GM23338 (cell line): ENCODE measurements around the gene ADPGK. TPM values are rescaled to one million over a fixed set of nuclear protein-coding genes. Genes with fewer than 3 reads are reported as not detected.

Experiments used
- ATAC-seq: fragments of 200-7000 bp; cut with Tn5 transposase; 3 replicates; pipeline ENCODE4 v1.9.1; 2020
- DNase-seq: peaks from one replicate; pipeline ENCODE4 v3.0.0-alpha.2; 2015; ENCODE audit warnings: low spot score
- H2AFZ ChIP-seq: fragments of 200-600 bp; sonication (generic); 2 replicates; pipeline ENCODE4 v1.8.0; 2016; ENCODE audit warnings: antibody characterized with exemption, mild to moderate bottlenecking, moderate library complexity
- H3F3A ChIP-seq: fragments of 200-600 bp; sonication (generic); replicated peaks from 2 replicates; pipeline ENCODE4 v1.8.0; 2017; ENCODE audit warnings: antibody characterized with exemption, mixed run types, low read depth
- H3K27ac ChIP-seq: fragments of 200-600 bp; sonication (generic); 2 replicates; pipeline ENCODE4 v1.6.1; 2016; ENCODE audit warnings: low read depth
- H3K27me3 ChIP-seq: fragments of 200-600 bp; sonication (generic); 2 replicates; pipeline ENCODE4 v1.8.0; 2016; ENCODE audit warnings: mild to moderate bottlenecking, mixed run types, moderate library complexity; ENCODE audit not compliant: insufficient read depth
- H3K36me3 ChIP-seq: fragments of 200-600 bp; sonication (generic); 2 replicates; pipeline ENCODE4 v1.8.0; 2016; ENCODE audit warnings: mild to moderate bottlenecking; ENCODE audit not compliant: insufficient read depth
- H3K4me1 ChIP-seq: fragments of 200-600 bp; sonication (generic); 2 replicates; pipeline ENCODE4 v1.8.0; 2016; ENCODE audit warnings: mild to moderate bottlenecking, moderate library complexity; ENCODE audit not compliant: insufficient read depth
- H3K4me2 ChIP-seq: fragments of 200-600 bp; sonication (generic); 2 replicates; pipeline ENCODE4 v1.7.1; 2017; ENCODE audit warnings: mixed run types
- H3K4me3 ChIP-seq: fragments of 200-600 bp; sonication (generic); 2 replicates; pipeline ENCODE4 v1.6.1; 2016; ENCODE audit warnings: mixed run types
- H3K79me2 ChIP-seq: fragments of 200-600 bp; sonication (generic); replicated peaks from 2 replicates; pipeline ENCODE4 v1.8.0; 2017; ENCODE audit warnings: mild to moderate bottlenecking; ENCODE audit not compliant: insufficient read depth
- H3K9me2 ChIP-seq: fragments of 200-600 bp; sonication (generic); 2 replicates; pipeline ENCODE4 v1.8.0; 2017; ENCODE audit not compliant: insufficient read depth
- H4K20me1 ChIP-seq: fragments of 200-600 bp; sonication (generic); replicated peaks from 2 replicates; pipeline ENCODE4 v1.8.0; 2017; ENCODE audit warnings: mild to moderate bottlenecking; ENCODE audit not compliant: insufficient read depth
- H3K27ac Mint-ChIP-seq: 2 replicates; pipeline ENCODE4 v1.8.0; 2020; ENCODE audit warnings: inconsistent platforms, mild to moderate bottlenecking, moderate library complexity, mixed read lengths
- H3K27me3 Mint-ChIP-seq: 3 replicates; pipeline ENCODE4 v1.8.0; 2022; ENCODE audit warnings: low read depth, mild to moderate bottlenecking, moderate library complexity, mixed read lengths, inconsistent platforms; ENCODE audit not compliant: insufficient read depth, poor library complexity
- H3K36me3 Mint-ChIP-seq: 3 replicates; pipeline ENCODE4 v1.8.0; 2021; ENCODE audit warnings: low read depth, mild to moderate bottlenecking, inconsistent platforms, moderate library complexity, mixed read lengths
- H3K4me1 Mint-ChIP-seq: 3 replicates; pipeline ENCODE4 v1.8.0; 2020; ENCODE audit warnings: mild to moderate bottlenecking, inconsistent platforms, mixed read lengths
- H3K4me3 Mint-ChIP-seq: 3 replicates; pipeline ENCODE4 v1.8.0; 2021; ENCODE audit warnings: moderate library complexity, mild to moderate bottlenecking, inconsistent platforms, mixed read lengths
- H3K9me3 Mint-ChIP-seq: 3 replicates; pipeline ENCODE4 v1.8.0; 2020; ENCODE audit warnings: moderate library complexity, mild to moderate bottlenecking, inconsistent platforms, mixed read lengths
- CREB1 ChIP-seq: fragments of 250-450 bp; sonication (Bioruptor Pico); IDR thresholded peaks from 2 replicates; pipeline ENCODE4 v1.5.0; 2020; ENCODE audit warnings: low read depth, mild to moderate bottlenecking, moderate library complexity
- EZH2 ChIP-seq: fragments of 200-600 bp; sonication (generic); IDR thresholded peaks from one replicate; pipeline ENCODE4 v1.8.0; 2017; ENCODE audit warnings: antibody characterized with exemption, mild to moderate bottlenecking, low read depth; ENCODE audit not compliant: unreplicated experiment
- EZH2phosphoT487 ChIP-seq: fragments of 200-600 bp; sonication (generic); IDR thresholded peaks from one replicate; pipeline ENCODE4 v1.8.1; 2018; ENCODE audit warnings: antibody characterized with exemption; ENCODE audit not compliant: unreplicated experiment
- JUNB ChIP-seq: IDR thresholded peaks from one replicate; pipeline ENCODE4 v1.6.1; 2016; ENCODE audit warnings: antibody characterized with exemption; ENCODE audit not compliant: unreplicated experiment
- NANOG ChIP-seq: IDR thresholded peaks from 2 replicates; pipeline ENCODE4 v1.6.1; 2016; ENCODE audit warnings: antibody characterized with exemption, borderline replicate concordance
- POLR2AphosphoS5 ChIP-seq: IDR thresholded peaks from 2 replicates; pipeline ENCODE4 v1.6.1; 2016; ENCODE audit warnings: antibody characterized with exemption, low read depth
- STAT1 ChIP-seq: IDR thresholded peaks from one replicate; pipeline ENCODE4 v1.6.1; 2016; ENCODE audit warnings: antibody characterized with exemption; ENCODE audit not compliant: unreplicated experiment
- ZNF114 ChIP-seq: fragments of 250-450 bp; sonication (Bioruptor Pico); IDR thresholded peaks from 2 replicates; pipeline ENCODE4 v1.5.0; 2020; ENCODE audit warnings: mild to moderate bottlenecking, moderate library complexity
- ZNF331 ChIP-seq: fragments of 250-450 bp; sonication (Bioruptor Pico); IDR thresholded peaks from 2 replicates; pipeline ENCODE4 v1.5.0; 2020; ENCODE audit warnings: low read depth, mild to moderate bottlenecking, moderate library complexity
- polyA plus RNA-seq: library from polyadenylated mRNA; unstranded; fragments of >200 nt; fragmentation: Nextera tagmentation; extraction: Ambion mirVana; gene quantifications from 2 replicates; pipeline ENCODE4 v1.2.1, GENCODE V29; 2016
- total RNA-seq: library from RNA; depleted of rRNA; stranded (reverse); fragments of >200 nt; shearing (Covaris generic); gene quantifications from 2 replicates; pipeline ENCODE4 v1.2.3, GENCODE V29; 2014
- TF ChIP-seq, protein P1 (sequence below): IDR thresholded peaks from 2 replicates; pipeline ENCODE4 v1.6.1; 2016; ENCODE audit warnings: antibody characterized with exemption
- TF ChIP-seq, protein P2 (sequence below): fragments of 250-450 bp; sonication (Bioruptor Pico); IDR thresholded peaks from 2 replicates; pipeline ENCODE4 v1.5.0; 2020; ENCODE audit warnings: mild to moderate bottlenecking, moderate library complexity
- TF ChIP-seq, protein P3 (sequence below), 2 experiments: fragments of 200-600 bp in 1 of 2; sonication (generic) in 1 of 2; conservative IDR thresholded peaks; 2 replicates each; pipeline versions ENCODE4 v1.5.1 to v1.6.1; 2016 to 2017; ENCODE audit warnings: antibody characterized with exemption in 2 of 2, low read depth in 2 of 2, mild to moderate bottlenecking in 2 of 2, moderate library complexity in 1 of 2
- TF ChIP-seq, protein P4 (sequence below): IDR thresholded peaks from one replicate; pipeline ENCODE4 v1.6.1; 2018; ENCODE audit warnings: antibody characterized with exemption; ENCODE audit not compliant: unreplicated experiment

The ADPGK gene
- total and polyA plus RNA-seq, 2 experiments from 2014 or later, result 21.5 to 57.0 TPM

DNA sequence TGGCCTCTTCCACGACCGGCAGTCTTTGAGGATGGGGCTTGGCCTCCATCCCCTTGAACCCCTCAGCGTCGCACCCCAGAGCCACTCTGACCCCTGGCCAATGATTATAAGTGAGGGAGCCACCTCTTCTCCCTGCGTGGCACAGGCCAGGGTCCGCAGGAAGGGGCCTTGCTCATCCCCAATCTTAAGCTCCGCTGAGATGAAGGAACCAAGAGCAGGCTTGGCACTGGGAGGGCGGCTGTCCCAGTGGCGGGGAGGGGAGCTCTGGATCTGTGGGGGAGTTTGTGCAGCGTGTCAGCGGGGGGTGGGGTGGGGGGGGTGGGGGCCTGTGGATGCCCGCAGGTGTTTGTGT, 13.8 kb upstream of the ADPGK start:
- Histone ChIP-seq H3K4me3 (peak overlapping the region; percentile 77), H3K36me3 (no peaks in the 10 kb centered on the region), H2AFZ (peak overlapping the region; percentile 99), H3K9me2 (no peaks in the 10 kb centered on the region), H3K79me2 (no peaks in the 10 kb centered on the region), H3K27ac (no peak overlapping the region), H3K27me3 (peaks cover 15% of the 10 kb centered on the region), H3F3A (no peaks in the 10 kb centered on the region), H3K4me1 (no peaks in the 10 kb centered on the region), H4K20me1 (no peaks in the 10 kb centered on the region), H3K4me2 (peak overlapping the region; percentile 87)
- H3K27ac Mint-ChIP-seq, result no peak overlapping the region
- DNase-seq, result no peak
- H3K4me1 Mint-ChIP-seq, result peaks cover 15% of the 10 kb centered on the region; the same call in 2 of the 3 replicates
- no peaks in the 10 kb centered on the region for H3K36me3 Mint-ChIP-seq
- ATAC-seq, result peak; percentile 64
- peak overlapping the region; percentile 74 for H3K4me3 Mint-ChIP-seq
- TF ChIP-seq CREB1 (CRISPR knock-in tag), result no peak
- TF ChIP-seq, protein P1, sequence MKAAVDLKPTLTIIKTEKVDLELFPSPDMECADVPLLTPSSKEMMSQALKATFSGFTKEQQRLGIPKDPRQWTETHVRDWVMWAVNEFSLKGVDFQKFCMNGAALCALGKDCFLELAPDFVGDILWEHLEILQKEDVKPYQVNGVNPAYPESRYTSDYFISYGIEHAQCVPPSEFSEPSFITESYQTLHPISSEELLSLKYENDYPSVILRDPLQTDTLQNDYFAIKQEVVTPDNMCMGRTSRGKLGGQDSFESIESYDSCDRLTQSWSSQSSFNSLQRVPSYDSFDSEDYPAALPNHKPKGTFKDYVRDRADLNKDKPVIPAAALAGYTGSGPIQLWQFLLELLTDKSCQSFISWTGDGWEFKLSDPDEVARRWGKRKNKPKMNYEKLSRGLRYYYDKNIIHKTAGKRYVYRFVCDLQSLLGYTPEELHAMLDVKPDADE, result no peak
- TF ChIP-seq, protein P2, sequence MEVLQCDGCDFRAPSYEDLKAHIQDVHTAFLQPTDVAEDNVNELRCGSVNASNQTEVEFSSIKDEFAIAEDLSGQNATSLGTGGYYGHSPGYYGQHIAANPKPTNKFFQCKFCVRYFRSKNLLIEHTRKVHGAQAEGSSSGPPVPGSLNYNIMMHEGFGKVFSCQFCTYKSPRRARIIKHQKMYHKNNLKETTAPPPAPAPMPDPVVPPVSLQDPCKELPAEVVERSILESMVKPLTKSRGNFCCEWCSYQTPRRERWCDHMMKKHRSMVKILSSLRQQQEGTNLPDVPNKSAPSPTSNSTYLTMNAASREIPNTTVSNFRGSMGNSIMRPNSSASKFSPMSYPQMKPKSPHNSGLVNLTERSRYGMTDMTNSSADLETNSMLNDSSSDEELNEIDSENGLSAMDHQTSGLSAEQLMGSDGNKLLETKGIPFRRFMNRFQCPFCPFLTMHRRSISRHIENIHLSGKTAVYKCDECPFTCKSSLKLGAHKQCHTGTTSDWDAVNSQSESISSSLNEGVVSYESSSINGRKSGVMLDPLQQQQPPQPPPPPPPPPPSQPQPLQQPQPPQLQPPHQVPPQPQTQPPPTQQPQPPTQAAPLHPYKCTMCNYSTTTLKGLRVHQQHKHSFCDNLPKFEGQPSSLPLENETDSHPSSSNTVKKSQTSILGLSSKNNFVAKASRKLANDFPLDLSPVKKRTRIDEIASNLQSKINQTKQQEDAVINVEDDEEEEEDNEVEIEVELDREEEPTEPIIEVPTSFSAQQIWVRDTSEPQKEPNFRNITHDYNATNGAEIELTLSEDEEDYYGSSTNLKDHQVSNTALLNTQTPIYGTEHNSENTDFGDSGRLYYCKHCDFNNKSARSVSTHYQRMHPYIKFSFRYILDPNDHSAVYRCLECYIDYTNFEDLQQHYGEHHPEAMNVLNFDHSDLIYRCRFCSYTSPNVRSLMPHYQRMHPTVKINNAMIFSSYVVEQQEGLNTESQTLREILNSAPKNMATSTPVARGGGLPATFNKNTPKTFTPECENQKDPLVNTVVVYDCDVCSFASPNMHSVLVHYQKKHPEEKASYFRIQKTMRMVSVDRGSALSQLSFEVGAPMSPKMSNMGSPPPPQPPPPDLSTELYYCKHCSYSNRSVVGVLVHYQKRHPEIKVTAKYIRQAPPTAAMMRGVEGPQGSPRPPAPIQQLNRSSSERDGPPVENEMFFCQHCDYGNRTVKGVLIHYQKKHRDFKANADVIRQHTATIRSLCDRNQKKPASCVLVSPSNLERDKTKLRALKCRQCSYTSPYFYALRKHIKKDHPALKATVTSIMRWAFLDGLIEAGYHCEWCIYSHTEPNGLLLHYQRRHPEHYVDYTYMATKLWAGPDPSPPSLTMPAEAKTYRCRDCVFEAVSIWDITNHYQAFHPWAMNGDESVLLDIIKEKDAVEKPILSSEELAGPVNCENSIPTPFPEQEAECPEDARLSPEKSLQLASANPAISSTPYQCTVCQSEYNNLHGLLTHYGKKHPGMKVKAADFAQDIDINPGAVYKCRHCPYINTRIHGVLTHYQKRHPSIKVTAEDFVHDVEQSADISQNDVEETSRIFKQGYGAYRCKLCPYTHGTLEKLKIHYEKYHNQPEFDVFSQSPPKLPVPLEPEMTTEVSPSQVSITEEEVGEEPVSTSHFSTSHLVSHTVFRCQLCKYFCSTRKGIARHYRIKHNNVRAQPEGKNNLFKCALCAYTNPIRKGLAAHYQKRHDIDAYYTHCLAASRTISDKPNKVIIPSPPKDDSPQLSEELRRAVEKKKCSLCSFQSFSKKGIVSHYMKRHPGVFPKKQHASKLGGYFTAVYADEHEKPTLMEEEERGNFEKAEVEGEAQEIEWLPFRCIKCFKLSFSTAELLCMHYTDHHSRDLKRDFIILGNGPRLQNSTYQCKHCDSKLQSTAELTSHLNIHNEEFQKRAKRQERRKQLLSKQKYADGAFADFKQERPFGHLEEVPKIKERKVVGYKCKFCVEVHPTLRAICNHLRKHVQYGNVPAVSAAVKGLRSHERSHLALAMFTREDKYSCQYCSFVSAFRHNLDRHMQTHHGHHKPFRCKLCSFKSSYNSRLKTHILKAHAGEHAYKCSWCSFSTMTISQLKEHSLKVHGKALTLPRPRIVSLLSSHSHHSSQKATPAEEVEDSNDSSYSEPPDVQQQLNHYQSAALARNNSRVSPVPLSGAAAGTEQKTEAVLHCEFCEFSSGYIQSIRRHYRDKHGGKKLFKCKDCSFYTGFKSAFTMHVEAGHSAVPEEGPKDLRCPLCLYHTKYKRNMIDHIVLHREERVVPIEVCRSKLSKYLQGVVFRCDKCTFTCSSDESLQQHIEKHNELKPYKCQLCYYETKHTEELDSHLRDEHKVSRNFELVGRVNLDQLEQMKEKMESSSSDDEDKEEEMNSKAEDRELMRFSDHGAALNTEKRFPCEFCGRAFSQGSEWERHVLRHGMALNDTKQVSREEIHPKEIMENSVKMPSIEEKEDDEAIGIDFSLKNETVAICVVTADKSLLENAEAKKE, result no peak
- TF ChIP-seq STAT1, result no peak
- no peak for TF ChIP-seq POLR2AphosphoS5
- TF ChIP-seq, protein P3, sequence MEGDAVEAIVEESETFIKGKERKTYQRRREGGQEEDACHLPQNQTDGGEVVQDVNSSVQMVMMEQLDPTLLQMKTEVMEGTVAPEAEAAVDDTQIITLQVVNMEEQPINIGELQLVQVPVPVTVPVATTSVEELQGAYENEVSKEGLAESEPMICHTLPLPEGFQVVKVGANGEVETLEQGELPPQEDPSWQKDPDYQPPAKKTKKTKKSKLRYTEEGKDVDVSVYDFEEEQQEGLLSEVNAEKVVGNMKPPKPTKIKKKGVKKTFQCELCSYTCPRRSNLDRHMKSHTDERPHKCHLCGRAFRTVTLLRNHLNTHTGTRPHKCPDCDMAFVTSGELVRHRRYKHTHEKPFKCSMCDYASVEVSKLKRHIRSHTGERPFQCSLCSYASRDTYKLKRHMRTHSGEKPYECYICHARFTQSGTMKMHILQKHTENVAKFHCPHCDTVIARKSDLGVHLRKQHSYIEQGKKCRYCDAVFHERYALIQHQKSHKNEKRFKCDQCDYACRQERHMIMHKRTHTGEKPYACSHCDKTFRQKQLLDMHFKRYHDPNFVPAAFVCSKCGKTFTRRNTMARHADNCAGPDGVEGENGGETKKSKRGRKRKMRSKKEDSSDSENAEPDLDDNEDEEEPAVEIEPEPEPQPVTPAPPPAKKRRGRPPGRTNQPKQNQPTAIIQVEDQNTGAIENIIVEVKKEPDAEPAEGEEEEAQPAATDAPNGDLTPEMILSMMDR (conservative IDR thresholded peaks at IDR 0.05; ENCODE audit: low read depth in 2 of 2), result no peak
- TF ChIP-seq ZNF331, result no peak
- TF ChIP-seq JUNB, result no peak
- TF ChIP-seq NANOG, result no peak
- TF ChIP-seq, protein P4, sequence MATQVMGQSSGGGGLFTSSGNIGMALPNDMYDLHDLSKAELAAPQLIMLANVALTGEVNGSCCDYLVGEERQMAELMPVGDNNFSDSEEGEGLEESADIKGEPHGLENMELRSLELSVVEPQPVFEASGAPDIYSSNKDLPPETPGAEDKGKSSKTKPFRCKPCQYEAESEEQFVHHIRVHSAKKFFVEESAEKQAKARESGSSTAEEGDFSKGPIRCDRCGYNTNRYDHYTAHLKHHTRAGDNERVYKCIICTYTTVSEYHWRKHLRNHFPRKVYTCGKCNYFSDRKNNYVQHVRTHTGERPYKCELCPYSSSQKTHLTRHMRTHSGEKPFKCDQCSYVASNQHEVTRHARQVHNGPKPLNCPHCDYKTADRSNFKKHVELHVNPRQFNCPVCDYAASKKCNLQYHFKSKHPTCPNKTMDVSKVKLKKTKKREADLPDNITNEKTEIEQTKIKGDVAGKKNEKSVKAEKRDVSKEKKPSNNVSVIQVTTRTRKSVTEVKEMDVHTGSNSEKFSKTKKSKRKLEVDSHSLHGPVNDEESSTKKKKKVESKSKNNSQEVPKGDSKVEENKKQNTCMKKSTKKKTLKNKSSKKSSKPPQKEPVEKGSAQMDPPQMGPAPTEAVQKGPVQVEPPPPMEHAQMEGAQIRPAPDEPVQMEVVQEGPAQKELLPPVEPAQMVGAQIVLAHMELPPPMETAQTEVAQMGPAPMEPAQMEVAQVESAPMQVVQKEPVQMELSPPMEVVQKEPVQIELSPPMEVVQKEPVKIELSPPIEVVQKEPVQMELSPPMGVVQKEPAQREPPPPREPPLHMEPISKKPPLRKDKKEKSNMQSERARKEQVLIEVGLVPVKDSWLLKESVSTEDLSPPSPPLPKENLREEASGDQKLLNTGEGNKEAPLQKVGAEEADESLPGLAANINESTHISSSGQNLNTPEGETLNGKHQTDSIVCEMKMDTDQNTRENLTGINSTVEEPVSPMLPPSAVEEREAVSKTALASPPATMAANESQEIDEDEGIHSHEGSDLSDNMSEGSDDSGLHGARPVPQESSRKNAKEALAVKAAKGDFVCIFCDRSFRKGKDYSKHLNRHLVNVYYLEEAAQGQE, result no peak
- no peak for TF ChIP-seq ZNF114 (CRISPR knock-in tag)
- TF ChIP-seq EZH2, result no peak
- TF ChIP-seq EZH2phosphoT487, result no peak
- H3K27me3 Mint-ChIP-seq, result peaks cover 7% of the 10 kb centered on the region
- H3K9me3 Mint-ChIP-seq, result no peaks in the 10 kb centered on the region
